Hepatocyte (in vitro differentiated cells): ENCODE data around the gene HDHD5. TPM values are rescaled to one million over a fixed set of nuclear protein-coding genes. Genes with fewer than 3 reads are reported as not detected.
A peak's percentile ranks its signal among the peaks of the same experiment; 100 is the strongest.

Experiments used
- DNase-seq: peaks from one replicate; pipeline ENCODE4 v3.0.0-alpha.2; 2016; ENCODE audit warnings: low spot score
- H2AFZ ChIP-seq: fragments of 200-600 bp; sonication (generic); 2 replicates; pipeline ENCODE4 v1.6.0; 2016; ENCODE audit warnings: antibody characterized with exemption, mild to moderate bottlenecking
- H3K27ac ChIP-seq: fragments of 200-600 bp; sonication (generic); 2 replicates; pipeline ENCODE4 v1.5.1; 2016; ENCODE audit warnings: mild to moderate bottlenecking
- H3K27me3 ChIP-seq: fragments of 200-600 bp; sonication (generic); 2 replicates; pipeline ENCODE4 v1.6.1; 2016
- H3K36me3 ChIP-seq: fragments of 200-600 bp; sonication (generic); replicated peaks from 2 replicates; pipeline ENCODE4 v1.5.1; 2016; ENCODE audit warnings: low read depth; ENCODE audit not compliant: insufficient read depth
- H3K4me1 ChIP-seq: fragments of 200-600 bp; sonication (generic); 2 replicates; pipeline ENCODE4 v1.5.1; 2016; ENCODE audit warnings: mild to moderate bottlenecking, moderate library complexity; ENCODE audit not compliant: insufficient read depth
- H3K4me2 ChIP-seq: fragments of 200-600 bp; sonication (generic); 2 replicates; pipeline ENCODE4 v1.6.0; 2016
- H3K4me3 ChIP-seq: fragments of 200-600 bp; sonication (generic); 2 replicates; pipeline ENCODE4 v1.5.1; 2016; ENCODE audit warnings: mild to moderate bottlenecking
- H3K79me2 ChIP-seq: fragments of 200-600 bp; sonication (generic); 2 replicates; pipeline ENCODE4 v1.6.0; 2017; ENCODE audit warnings: mild to moderate bottlenecking
- H3K9me2 ChIP-seq: fragments of 200-600 bp; sonication (generic); replicated peaks from 2 replicates; pipeline ENCODE4 v1.6.0; 2017; ENCODE audit warnings: mild to moderate bottlenecking; ENCODE audit not compliant: insufficient read depth
- H3K9me3 ChIP-seq: fragments of 200-600 bp; sonication (generic); 2 replicates; pipeline ENCODE4 v1.5.1; 2016; ENCODE audit warnings: low read depth, mild to moderate bottlenecking
- H4K20me1 ChIP-seq: fragments of 200-600 bp; sonication (generic); 2 replicates; pipeline ENCODE4 v1.6.0; 2016; ENCODE audit warnings: mild to moderate bottlenecking; ENCODE audit not compliant: insufficient read depth, poor library complexity, severe bottlenecking
- CTCF ChIP-seq: fragments of 200-600 bp; sonication (generic); IDR thresholded peaks from 2 replicates; pipeline ENCODE4 v1.5.1; 2016; ENCODE audit warnings: antibody characterized with exemption, mild to moderate bottlenecking; ENCODE audit not compliant: poor library complexity
- EZH2 ChIP-seq: fragments of 200-600 bp; sonication (generic); IDR thresholded peaks from 2 replicates; pipeline ENCODE4 v1.6.1; 2016; ENCODE audit warnings: antibody characterized with exemption, mild to moderate bottlenecking, borderline replicate concordance
- EZH2phosphoT487 ChIP-seq: fragments of 200-600 bp; sonication (generic); IDR thresholded peaks from one replicate; pipeline ENCODE4 v1.6.1; 2018; ENCODE audit warnings: antibody characterized with exemption, mild to moderate bottlenecking, low read depth, moderate library complexity; ENCODE audit not compliant: unreplicated experiment, severe bottlenecking
- WGBS: methylation state at CpG from one replicate; pipeline ENCODE4 v1.1.6; 2016; ENCODE audit warnings: low lambda C conversion rate; ENCODE audit errors: missing lambda C conversion rate; 5-methylcytosine and 5-hydroxymethylcytosine counted together
- polyA plus RNA-seq: library from polyadenylated mRNA; unstranded; fragments of >200 nt; fragmentation: Nextera tagmentation; extraction: Ambion mirVana; gene quantifications from 2 replicates; pipeline ENCODE4 v1.2.1, GENCODE V29; 2016
- total RNA-seq: library from RNA; depleted of rRNA; stranded (reverse); fragments of >200 nt; gene quantifications from 2 replicates; pipeline ENCODE4 v1.2.3, GENCODE V29; 2014

Gene HDHD5
- total RNA-seq (25.9 and 32.9 TPM in 2 replicates), polyA plus RNA-seq (46.4 and 53.2 TPM in 2 replicates)

DNA sequence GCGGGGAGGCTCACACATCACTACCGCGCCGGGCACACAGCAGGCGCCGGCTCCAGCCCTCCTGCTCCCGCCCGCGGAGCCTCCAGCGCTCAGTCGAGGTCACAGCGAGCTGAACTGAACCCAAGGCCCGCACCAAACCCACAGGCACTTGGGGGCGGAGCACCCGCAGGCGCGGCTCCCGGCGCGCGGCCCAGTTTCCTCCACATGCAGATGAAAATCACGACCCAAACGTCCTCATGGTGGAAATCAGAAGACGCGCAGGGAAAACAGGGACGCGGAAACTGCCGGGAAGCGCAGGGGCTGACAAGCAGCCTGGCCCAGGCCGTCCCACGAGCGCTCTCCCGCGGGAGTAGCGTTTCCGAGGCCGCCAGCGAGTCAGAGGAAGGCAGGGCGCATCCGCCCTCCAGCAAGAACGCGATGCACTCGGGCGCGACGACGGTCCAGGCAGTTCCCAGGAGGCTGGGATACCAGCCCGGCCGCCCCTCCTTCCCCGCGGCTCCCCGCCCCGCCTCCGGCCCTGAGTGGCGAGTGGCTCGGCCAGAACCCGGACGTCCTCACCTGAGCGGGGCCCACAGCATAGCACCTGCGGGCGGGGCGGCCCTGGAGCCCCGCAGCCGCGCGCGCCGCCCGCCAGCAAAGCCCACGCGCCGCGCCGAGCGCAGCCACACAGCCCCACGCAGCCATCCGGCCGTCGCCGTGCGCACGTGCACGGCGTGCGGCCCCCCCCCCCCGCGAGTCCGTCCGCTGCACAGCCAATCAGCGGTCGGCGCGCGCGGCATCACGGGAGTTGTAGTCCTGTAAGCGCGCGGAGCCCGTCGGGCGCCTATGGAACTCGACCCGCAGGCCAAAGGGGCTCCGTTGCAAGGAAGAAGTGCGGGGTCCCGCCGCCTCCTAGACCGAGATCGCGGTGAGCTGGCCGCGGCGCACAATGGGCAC is at the start of gene HDHD5:
Gene HDHD5, minus strand, starts transcription at position 710 of the 936 bp plus-strand sequence. Its CDS starts 26 bp downstream, at position 684.
- WGBS = 2% methylated on average over 79 of the region's 114 CpGs
- H2AFZ ChIP-seq = peak within 1 kb of the TSS; percentile 100

DNA sequence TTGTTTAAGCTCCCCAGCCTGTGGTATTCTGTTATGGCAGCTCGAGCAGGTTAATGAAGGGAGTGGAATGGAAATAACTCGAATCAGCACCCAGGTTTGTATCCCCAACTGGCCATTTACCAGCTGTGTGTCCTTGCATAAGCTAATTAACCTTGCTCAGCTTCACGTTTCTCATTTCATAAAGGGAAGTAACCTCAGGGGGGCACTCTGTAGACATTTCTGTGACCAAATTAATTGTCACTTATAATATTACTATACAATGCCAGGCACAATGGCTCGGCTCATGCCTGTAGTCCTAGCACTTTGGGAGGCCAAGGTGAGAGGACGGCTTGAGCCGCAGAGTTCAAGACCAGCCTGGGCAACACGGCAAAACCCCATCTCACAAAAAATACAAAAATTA is 46.4 kb upstream of the HDHD5 start:
- Histone ChIP-seq H3K4me1 (no peaks in the 10 kb centered on the region), H3K27ac (no peak overlapping the region), H3K9me2 (no peaks in the 10 kb centered on the region), H2AFZ (no peak overlapping the region), H3K4me2 (no peak overlapping the region), H3K27me3 (no peaks in the 10 kb centered on the region), H3K79me2 (no peaks in the 10 kb centered on the region), H3K9me3 (no peaks in the 10 kb centered on the region), H4K20me1 (no peaks in the 10 kb centered on the region), H3K36me3 (no peaks in the 10 kb centered on the region), H3K4me3 (no peak overlapping the region)
- WGBS = 81% methylated on average over 7 of the region's 7 CpGs
- no peak for DNase-seq
- no peak for TF ChIP-seq EZH2
- TF ChIP-seq CTCF = no peak
- no peak for TF ChIP-seq EZH2phosphoT487

More for the DNA sequence above, at the start of gene HDHD5:
- Histone ChIP-seq H3K36me3 (no peaks in the 10 kb centered on the region), H3K79me2 (peaks cover 43% of the 10 kb centered on the region), H3K9me2 (no peaks in the 10 kb centered on the region), H3K4me3 (peak within 1 kb of the TSS; percentile 74), H4K20me1 (peaks cover 3% of the 10 kb centered on the region), H3K9me3 (no peaks in the 10 kb centered on the region), H3K27me3 (no peaks in the 10 kb centered on the region), H3K4me1 (peaks cover 13% of the 10 kb centered on the region), H3K27ac (peak within 1 kb of the TSS; percentile 96), H3K4me2 (peak within 1 kb of the TSS; percentile 92)
- peak; percentile 93 for DNase-seq
- TF ChIP-seq EZH2 (no peak), CTCF (no peak)

- no peaks in the 10 kb centered on the region for H3K9me2 ChIP-seq
- H3K79me2 ChIP-seq = no peaks in the 10 kb centered on the region
- peaks cover 11% of the 10 kb centered on the region for H3K4me1 ChIP-seq
- H3K4me2 ChIP-seq = peak overlapping the region; percentile 25
- H3K36me3 ChIP-seq = no peaks in the 10 kb centered on the region
- no peaks in the 10 kb centered on the region for H4K20me1 ChIP-seq
- no peaks in the 10 kb centered on the region for H3K9me3 ChIP-seq
- TF ChIP-seq CTCF = peak; percentile 39
- TF ChIP-seq EZH2phosphoT487 = no peak
- no peak overlapping the region for H2AFZ ChIP-seq
- no peaks in the 10 kb centered on the region for H3K27me3 ChIP-seq
- WGBS = 27% methylated on average over 8 of the region's 8 CpGs
- no peak overlapping the region for H3K4me3 ChIP-seq
- DNase-seq = peak; percentile 35
- H3K27ac ChIP-seq = no peak overlapping the region
Measured at GRCh38 chr22:17201285-17201945, 42.3 kb upstream of the HDHD5 start.
